Adipose tissue (tissue), 3 donors: ENCODE data around the gene VAT1L. TPM values are rescaled to one million over a fixed set of nuclear protein-coding genes. Genes with fewer than 3 reads are reported as not detected.

Experiments
- H3K27ac ChIP-seq: one replicate; pipeline ENCODE4 v1.5.1; 2013; ENCODE audit warnings: low read depth, low read length
- WGBS, 3 donors: extraction: QIAGEN DNeasy Blood & Tissue Kit; methylation state at CpG; one replicate each; pipeline ENCODE4 v1.1.7; 2013; 5-methylcytosine and 5-hydroxymethylcytosine counted together
- polyA plus RNA-seq, 3 donors: library from polyadenylated mRNA; stranded (reverse); fragments of 200-250 nt; gene quantifications; one replicate each; pipeline ENCODE4 v1.2.3, GENCODE V29; 2013
- donor health status: healthy with polysubstance abuse.
- donor health status: Bipolar disorder and iron deficiency.
- donor health status: healthy.

VAT1L gene
- polyA plus RNA-seq, 3 donors, result 0.22 to 1.1 (median 1.0) TPM

DNA sequence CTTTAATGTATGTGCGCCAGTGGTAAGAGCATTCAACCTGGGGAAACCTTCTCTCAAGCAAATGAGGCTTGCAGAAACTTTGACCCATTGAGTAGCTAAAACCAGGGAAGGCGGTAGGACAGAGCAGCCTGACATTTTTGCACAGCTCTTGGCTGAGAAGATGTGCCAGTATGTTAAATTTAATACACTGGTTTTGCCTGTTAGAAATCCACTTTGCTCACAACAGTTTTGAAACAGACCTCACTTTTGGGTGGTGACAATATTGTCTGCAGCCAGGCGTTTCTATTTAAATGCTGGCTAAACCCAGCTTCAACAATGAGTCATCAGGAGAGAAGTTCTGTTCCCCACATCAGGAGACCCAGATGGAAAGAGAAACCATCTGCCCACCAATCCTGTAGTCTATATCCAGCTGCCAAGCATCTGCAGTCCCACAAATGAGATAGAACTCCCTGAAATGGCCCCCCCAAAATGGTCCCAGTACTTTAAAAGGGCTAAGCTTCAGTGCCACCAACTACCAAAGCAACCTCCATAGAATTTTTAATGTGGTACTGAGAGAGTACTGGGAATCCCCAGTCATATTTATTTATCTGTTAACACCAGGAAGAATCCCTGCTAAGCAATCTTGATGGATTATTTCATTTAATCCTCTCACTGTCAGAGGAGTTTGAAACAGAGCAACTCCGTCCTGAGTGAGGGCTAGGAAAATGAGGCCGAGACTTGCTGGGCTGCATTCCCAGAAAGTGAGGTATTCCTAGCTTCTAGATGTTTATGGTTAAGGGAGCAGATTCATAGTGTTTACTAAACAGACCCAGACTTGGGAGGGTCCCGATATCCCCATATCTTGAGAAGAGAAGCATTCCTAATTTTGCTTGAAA is 205.0 kb downstream of the VAT1L start:
- H3K27ac ChIP-seq, result no peak overlapping the region
- 30 to 44% (median 33%) methylated on average over 6 of the region's 6 CpGs for WGBS, 3 donors

DNA sequence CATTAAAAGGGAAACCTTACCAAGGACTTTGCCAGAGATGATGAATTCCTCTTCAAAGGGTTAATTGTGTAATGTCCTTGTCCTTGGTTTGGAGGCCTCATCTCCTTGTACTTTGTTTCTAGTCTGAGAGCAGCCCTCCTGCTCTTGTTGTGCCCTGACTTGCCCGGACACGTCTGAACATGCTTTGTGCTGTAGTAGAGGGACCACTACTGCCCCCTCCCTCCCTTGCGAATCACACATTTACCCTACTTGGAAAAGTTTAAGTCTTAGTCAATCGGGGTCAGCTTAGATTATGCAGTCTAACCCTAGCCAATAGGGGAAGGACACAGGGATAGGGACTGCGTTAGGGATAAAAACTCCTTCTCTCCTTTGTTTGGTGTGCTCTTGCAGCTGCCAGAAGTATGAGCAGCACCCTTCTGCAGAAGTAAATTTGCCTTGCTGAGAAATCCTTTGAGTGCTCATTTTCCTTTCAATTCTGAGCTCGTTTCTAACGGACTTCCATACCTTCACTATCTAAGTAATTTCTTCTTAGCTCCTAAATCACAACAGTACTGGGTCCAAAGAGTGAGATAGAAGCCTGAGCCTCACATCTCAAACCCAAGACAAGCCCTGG is 207.6 kb downstream of the VAT1L start:
- H3K27ac ChIP-seq, result no peak overlapping the region
- 79 to 91% (median 88%) methylated on average over 7 of the region's 7 CpGs for WGBS, 3 donors

DNA sequence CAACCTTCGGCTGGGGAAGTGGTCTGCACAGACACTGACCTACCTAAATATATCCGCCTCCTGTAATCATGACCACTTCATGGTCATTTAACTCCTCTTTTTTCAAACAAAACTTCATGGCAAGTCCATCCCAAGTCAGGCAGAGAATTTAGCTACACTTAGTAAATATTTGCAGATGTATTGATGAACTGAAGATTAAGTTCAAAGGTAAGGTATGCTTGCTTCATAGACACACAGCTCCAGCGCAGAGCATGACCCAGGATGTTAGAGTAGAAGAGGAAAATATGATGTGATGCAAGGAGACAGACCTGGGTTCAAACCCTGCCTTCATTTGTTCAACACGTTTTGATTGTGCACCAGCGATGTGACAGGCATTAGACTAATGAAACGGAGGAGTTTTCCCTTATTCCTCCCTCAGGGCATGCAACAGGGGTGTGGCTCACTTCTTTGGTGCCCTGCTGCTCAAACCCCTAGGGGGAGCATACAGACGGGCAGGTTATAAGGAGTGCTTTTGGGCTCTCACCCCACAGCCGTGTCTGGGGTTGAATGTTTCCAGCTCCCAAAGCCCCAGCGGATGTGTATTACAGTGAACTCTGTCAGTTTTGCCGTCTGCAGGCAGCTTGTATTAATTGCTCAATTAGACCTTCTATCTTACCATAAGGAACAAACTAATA is 210.1 kb downstream of the VAT1L start:
- no peak overlapping the region for H3K27ac ChIP-seq
- 62 to 64% (median 63%) methylated on average over 10 of the region's 10 CpGs for WGBS, 3 donors

DNA sequence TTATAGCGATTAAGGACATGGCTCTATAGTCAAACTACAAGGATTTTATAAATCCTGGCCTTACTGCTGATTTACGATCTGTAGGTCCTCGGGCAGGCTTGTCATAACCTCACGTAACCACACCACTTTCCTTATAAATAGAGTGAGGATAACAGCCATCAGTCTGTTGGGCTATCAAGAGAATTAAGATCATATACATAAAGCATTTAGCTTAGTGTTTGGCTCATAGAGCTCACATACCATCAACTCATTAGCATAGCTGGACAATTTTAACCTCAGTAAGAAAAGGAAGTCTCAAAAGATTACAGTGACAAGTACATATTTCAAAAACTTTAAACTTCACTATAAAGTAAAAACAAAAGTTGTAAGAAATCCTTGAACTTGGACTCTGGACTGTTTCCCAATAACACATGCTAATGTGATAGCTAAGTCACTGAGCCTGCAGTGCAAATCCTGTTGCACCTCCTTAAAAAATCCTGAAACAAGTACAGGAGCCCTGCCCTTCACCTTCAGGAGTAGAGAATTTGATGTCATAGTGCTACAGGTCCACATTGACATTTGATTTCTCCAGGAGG is 213.2 kb downstream of the VAT1L start:
- no peak overlapping the region for H3K27ac ChIP-seq
- WGBS, 3 donors, result 57 to 69% (median 60%) methylated on average over 4 of the region's 4 CpGs

DNA sequence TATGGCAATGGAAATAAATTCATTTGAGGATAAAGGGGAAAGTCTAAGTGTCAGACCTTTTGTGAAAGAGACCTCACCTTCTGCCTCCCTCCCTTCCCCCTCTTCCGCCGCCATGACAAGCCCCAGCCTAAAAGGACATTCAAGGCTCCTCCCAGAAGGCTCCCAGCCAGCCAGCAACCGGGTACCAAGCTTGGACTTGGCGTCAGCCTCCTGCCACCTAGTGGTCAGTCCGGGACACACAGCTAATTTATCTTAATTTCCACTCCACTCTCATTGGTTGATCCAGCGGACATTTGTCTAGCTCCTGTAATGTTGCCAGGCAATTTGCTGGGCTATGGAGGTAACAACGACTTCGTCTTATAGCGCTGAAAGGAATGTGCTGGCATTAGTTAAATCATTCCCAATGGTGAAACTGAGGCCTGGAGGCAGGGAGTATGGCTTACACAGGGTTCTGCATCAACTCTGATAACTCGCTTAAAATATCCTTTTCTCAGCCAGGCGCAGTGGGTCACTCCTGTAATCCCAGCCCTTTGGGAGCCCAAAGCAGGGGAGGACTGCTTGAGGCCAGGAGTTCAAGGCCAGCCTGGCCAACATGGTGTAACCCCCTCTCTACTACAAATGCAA is 214.7 kb downstream of the VAT1L start:
- no peak overlapping the region for H3K27ac ChIP-seq
- 17 to 20% (median 17%) methylated on average over 11 of the region's 11 CpGs for WGBS, 3 donors

DNA sequence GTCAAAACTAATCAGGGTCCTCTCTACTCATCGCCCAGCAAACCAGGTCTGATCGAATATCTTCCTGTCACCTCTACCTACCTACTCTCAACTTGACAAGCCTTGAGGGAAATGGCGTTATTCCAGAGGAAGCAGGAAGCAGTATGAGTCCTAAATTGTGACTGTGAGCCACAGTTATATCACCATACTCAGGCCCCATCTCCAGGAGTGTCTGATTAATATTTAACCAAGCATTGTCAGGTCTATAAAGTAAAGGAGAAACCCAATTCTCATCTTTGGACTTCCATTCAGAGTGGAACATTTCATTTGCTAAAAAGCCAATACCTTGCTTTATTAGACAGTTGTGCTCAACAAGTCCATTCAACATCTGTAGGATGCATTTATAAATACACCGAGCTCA is 216.2 kb downstream of the VAT1L start:
- no peak overlapping the region for H3K27ac ChIP-seq
- 76 to 77% (median 76%) methylated on average over 4 of the region's 4 CpGs for whole genome bisulfite sequencing, 3 donors

DNA sequence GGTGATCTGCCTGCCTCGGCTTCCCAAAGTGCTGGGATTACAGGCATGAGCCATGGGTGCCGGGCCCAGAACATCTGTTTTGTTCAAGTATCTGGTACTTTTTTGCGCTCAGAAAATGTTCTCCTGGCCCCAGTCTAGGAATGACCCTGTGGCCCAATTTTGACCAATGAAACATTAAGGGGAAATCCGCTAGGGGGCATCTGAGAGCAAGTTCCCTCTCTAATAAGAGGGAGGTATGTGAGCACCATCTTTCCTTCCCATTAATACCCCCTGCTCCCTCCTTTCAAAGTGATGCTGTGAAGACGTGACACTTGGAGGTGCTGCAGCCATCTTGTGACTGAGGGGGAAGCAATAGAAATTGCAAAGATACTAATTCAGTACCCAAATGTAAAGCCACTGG is 217.5 kb downstream of the VAT1L start:
- no peak overlapping the region for H3K27ac ChIP-seq
- WGBS, 3 donors, result 75 to 77% (median 76%) methylated on average over 5 of the region's 5 CpGs

DNA sequence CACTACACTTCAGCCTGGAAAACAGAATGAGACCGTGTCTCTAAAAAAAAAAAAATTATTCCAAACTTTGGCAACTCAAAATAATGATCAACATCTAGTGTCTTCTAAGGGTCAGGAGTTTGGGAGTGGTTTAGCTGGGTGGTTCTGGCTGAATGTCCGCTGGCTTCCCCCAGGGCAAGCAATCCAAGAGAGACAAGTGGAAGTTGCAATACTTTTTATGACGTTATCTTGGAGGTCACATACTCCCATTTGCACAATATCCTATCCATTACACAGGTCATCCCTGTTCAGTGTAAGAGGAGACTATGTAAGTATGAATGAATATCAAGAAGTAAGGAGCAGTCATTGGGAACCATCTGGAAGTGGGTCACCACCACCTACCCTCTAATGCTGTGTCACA is 218.8 kb downstream of the VAT1L start:
- WGBS, 3 donors, result 50 to 71% (median 59%) methylated on average over 3 of the region's 3 CpGs
- H3K27ac ChIP-seq, result no peak overlapping the region

DNA sequence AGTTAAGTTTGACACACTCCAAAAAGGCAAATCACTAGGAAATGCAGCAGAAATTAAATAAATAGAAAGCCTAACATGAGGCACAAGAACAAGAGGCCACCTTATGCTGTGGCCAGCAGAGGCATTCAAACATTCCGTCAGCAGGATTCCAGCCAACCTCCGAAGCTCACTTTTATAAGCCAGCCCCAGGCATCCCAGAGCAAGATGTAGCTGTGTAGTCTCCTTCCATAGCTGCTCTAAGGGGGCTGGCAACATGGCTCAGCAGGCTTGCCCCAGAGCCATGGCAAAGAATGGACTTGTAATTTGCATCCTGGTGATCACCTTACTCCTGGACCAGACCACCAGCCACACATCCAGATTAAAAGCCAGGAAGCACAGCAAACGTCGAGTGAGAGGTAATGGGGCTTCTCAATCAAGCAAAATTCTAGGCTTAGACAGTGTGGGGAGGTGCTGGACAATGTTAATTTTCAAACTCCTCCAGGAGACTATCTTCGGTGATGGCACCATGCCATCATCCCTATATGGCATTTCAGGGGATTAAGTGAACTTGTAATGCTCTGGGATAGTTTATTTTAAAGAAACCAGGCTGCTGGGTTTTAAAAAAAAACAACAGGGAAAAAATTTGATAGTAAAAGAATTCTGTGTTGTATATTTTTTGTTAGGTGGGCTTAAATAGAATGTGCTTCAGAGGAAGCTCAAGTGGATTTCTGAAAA is 234.1 kb downstream of the VAT1L start, which contains the start of gene CLEC3A:
CLEC3A (plus strand) TSS at position 202 of the 714 bp plus-strand sequence; CDS start at position 281, 79 bp downstream.
- no peak within 1 kb of the TSS for H3K27ac ChIP-seq
- 39 to 49% (median 43%) methylated on average over 5 of the region's 5 CpGs for WGBS, 3 donors

DNA sequence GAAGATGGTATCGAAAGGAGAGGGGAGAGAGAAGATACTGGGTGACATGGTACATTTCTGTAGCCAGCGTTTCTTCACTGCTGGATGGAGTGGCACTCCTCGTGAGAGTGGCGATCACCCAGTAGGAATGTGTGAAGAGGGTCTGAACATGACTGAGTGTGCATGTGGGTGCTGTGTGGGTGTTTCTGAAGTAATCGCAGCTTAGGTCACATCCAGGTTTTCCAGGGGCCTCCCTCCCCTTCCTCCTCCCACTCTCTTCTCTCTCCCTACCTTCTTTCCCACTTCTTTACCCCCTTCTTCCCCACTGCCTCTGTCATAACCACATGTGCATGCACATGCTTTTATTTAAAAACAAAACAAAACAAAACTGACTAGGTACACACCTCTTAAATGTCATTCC is 235.8 kb downstream of the VAT1L start:
- WGBS, 3 donors, result 85 to 89% (median 87%) methylated on average over 5 of the region's 5 CpGs
- H3K27ac ChIP-seq, result no peak overlapping the region

DNA sequence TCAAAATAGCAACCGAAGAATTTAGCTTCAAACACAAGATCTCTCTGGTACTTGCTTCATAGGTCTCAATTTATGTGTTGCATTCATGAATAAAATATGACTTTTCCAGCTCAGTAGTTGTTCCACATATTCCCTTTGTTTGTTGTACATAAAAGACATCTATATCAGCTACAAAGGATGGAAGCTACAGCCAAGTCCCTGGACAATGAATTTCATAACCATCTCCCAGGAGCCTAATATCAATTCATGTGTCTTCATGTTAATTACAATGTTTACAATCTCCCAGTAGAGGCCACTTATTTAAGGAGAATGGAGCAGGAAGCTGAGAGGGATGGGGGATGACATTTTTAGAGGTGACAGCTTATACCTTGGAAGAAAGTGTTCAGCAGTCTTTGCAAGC is 237.3 kb downstream of the VAT1L start:
- no peak overlapping the region for H3K27ac ChIP-seq
- 90 to 95% (median 90%) methylated on average over 1 of the region's 1 CpG for WGBS, 3 donors

DNA sequence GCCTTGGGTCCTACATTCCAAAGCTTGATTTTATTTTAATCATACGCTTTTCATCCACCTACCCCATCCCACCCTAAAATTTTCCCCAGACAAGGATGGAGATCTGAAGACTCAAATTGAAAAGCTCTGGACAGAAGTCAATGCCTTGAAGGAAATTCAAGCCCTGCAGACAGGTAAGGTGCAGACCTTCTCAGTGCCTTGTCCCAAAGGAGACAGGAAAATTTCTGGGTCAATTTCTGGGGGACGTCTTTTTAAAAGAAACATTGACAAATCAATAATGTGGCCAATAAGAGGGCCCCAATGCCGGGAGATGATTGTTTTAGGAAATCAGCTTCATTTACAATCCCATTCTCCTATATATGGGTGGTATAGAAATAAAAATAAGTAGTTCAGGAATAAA is 239.7 kb downstream of the VAT1L start:
- WGBS, 3 donors, result 46 to 52% (median 49%) methylated on average over 3 of the region's 3 CpGs
- no peak overlapping the region for H3K27ac ChIP-seq

Other genes starting within 250 kb of the VAT1L start
- 10 to 100 TPM in 2 of 3 donors, 1 to 10 TPM in 1; 8.8 to 22.9 (median 11.0) TPM for gene NUDT7, start 66.0 kb upstream of the VAT1L start, polyA plus RNA-seq
- not detected for gene CLEC3A, start 234.0 kb downstream of the VAT1L start, polyA plus RNA-seq